HG02970 (cell line): ENCODE results near the gene RASA4.
"Not testable (repeated sequence)": the region's sequence is repeated elsewhere in the genome, so short reads cannot be mapped to it uniquely, and the experiment has no call there.

ENCODE experiments used
- ATAC-seq: cut with Tn5 transposase; IDR thresholded peaks from one replicate; pipeline ENCODE4 v1.9.1; 2021; ENCODE audit warnings: mild to moderate bottlenecking, moderate library complexity, moderate number of reproducible peaks; ENCODE audit not compliant: unreplicated experiment, low FRiP score

RASA4 gene

DNA sequence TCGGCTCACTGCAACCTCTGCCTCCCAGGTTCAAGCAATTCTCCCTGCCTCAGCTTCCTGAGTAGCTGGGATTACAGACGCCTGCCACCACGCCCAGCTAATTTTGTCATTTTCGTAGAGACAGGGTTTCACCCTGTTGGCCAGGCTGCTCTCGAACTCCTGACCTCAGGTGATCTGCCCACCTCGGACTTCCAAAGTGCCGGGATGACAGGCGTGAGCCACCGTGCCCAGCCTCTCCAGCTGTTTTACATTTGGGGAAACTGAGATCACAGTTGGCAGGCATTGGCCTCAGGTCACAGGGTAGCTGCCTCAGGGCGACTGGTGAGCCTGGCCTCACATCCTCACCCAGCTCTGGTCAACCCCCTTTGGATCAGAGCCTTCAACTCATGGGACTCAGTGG, 6.8 kb downstream of the RASA4 start:
- not testable (repeated sequence) for ATAC-seq

DNA sequence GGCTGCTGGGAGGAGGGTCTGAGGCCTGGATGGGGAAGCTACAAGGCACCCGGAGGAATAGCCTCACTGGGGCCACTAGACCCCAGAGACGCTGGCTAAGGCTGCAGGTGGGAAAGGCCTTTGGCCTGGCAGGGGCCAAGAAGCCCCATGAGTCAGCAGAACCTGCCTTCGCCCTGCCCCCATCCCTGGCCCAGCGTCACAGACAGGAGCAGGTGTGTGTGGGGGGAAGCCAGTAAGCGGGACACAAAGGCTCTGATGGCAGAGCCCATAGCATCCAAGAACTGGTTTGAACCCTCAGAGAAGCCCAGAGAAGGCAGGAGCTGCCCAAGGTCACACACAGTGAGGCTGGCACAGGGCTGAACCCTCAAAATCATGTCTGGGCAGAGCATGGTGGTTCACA, 9.7 kb downstream of the RASA4 start:
- not testable (repeated sequence) for ATAC-seq

DNA sequence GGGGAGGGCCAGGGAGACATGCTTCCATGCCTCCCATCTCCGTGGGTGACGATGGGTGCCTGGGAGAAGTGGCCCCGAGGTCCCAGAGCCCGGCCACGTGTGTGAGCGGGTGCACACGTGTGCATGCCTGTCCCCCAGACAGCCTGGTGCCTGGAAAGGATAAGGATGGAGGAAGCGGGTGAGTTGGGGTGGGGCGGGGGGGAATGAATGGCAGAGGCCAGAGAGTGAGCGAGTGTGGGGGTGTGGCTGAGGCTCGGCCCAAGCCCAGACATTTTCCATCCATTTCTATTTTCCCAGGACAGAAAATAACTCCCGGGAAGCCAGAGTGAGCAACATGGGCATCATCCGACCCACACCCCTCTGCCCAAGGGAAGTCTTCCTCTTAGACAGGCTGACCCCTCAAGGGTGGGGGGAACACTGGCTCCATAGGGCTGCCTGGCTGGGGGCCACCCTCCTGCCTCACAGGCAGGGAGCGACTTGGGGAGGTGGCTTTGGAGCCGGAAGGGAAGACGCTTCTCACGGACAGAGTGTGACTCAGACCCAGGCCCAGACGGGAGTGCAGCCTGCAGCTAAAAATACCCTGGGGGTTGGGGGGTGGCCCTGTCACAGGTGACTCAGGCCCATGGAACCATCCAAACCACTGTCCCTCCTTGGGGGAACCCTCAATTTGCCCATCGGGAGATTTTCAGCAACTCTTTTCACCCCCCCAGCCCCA, 12.0 kb downstream of the RASA4 start:
- ATAC-seq = not testable (repeated sequence)

DNA sequence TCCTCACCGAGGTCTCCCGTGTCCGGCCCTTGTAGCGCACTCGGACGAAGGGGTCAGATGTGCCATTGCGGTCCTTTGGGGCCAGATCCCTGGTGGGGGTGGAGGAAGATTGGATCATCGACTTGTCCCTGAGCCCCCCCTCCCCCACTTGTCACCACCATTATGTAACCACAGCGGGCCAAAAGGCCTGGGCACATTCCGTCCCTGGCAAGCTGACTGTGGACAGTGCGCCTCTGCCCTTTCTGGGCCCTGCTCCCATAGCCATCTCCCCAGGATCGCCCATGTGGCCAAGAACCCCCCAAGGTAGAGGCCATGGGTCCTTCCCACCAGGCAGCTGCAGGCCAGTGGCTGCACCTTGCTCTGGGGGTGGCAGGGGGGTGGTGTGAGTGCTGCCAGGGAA, 14.2 kb downstream of the RASA4 start:
- not testable (repeated sequence) for ATAC-seq

DNA sequence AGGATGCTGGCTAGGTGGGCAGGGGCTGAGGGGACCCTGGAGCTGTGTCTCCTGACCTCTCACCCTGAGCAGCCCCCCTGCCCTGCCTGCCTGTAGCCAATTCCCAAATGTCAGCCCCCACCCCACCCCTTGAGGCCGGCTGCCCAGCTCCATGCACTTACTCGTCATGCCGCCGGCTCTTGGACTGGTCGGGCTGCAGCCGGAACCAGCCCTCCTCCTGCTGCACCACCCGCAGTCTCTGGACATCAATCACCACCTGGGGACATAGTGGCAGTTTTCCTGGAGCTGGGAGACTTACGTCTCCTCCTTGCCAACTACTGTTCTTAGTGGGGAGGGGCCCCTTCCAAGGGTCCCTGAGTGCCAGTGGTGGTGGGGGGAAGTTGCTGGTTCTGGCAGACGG, 16.9 kb downstream of the RASA4 start:
- ATAC-seq = not testable (repeated sequence)

DNA sequence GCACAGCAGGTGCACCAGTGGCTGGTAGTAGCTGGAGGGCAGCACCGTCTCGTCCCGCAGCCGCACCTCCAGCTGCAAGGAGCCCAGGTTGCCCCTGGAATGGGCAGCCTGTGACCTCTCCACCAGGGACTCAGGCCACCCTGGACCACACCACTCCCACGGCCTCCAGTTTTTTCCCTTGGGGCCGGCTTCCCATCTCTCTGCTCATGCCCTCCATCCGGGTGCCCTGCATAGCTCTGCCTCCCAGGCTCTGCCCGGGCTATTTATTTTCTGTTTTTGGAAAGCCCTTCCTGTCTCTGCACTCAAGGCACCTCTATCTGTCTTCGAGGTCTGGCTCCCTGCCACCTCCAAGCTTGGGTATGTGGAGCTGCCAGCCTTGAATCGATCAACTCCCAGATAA, 20.5 kb downstream of the RASA4 start:
- ATAC-seq = not testable (repeated sequence)

DNA sequence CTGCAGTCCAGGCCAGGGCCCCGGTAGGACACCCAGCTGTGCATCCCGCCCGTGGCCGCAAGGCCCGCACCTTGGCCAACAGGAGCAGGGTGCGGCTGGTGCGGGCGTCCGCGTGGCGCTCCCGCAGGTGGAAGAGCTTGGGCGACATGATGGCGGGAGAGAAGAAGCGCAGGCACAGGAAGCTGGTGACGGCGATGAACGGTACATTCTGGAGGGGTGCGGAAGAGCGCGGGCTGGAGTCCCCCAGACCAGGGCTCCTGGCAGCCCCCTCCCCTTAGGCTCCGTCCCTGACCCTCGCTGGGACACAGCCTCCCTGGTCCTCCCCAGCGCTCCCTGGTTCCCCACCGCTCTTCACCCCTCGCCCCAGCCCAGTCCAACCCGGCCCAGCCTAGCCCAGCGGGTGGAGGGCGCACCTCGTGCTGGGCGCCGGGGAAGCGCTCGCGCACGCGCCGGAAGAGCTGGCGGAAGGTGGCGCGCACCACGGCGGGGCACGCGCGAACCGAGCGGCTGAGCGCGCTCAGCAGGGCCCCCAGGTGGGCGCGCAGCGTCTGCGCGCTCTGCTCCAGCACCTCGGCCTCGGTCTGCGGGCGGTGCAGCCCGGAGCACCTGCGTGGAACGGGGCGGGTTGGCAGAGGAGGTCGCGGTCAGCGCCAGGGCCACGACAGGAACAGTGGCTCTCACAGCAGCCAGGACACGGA, 22.8 kb downstream of the RASA4 start:
- ATAC-seq = peak; percentile 56

DNA sequence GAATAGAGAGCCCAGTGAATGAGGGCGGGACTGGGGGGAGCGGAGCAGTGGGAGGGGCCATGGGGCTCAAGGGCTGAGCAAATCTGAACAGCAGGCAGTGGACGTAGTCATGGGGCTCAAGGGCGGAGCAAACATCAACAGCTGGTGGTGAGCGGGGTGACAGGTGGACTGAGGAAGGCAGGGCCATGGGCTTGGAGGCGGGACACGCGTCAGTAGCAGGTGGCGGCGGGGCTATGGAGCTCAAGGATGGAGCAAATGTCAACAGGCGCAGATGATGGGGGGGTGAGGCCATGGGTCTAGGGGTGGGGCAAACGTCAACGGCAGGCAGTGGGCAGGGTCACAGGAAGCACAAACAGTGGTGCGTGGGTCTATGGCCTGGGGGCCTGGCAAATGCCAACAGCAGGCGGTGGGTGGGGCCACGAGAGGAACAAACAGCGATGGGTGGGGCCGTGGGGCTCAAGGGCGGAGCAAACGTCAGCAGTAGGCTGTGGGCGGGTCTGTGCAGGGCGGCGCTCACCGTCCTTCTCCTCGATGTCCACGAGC, 24.0 kb downstream of the RASA4 start:
- ATAC-seq = not testable (repeated sequence)

DNA sequence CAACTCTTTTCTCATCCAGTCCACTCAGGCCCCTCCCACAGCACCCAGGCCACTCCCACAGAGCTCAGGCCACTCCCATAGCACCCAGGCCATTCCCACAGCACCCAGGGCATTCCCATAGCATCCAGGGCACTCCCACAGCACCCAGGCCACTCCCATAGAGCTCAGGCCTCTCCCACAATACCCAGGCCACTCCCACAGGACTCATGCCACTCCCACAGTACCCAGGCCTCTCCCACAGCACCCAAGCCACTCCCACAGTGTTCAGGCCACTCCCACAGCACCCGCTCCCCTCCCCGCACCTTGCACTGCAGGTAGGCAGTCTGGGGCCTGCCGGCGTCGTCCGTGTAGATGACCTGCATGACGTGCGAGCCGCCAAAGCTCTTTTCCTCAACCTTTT, 26.7 kb downstream of the RASA4 start:
- ATAC-seq = not testable (repeated sequence)

DNA sequence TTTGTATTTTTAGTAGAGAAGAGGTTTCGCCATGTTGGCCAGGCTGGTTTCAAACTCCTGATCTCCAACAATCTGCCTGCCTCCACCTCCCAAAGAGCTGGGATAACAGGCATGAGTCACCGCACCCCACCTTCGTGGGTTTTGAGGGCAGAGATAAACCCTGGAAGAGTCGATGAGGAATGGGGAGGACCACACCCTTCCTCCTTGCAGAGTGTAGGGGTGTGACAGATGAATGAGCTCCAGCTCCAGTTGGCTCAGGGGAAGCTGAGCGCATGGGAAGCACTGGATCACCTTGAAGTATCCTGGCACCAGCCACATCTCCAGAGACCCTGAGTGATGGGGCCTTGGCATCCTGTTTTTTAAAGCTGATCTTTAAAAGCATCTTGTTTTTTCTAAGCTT, 33.1 kb downstream of the RASA4 start:
- not testable (repeated sequence) for ATAC-seq

DNA sequence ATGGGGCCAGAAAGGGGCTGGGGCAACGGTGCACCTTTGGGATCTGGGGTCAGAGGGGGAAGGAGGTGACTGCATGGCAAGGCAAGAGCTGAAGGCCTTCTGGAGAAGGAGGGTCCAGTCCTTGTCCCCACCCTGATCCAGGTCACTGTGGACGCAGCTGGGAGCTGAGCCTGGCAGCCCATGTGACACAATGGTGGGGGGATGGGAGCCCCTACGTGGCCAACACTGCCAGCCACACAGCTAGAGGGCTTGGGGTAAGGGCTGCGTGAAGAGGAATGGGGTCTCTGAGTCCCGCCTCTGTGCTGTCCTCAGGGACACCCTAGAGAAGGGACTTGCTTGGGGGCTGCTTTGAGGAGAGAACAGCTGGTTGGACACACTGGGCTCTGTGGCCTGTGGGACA, 34.8 kb downstream of the RASA4 start:
- not testable (repeated sequence) for ATAC-seq

DNA sequence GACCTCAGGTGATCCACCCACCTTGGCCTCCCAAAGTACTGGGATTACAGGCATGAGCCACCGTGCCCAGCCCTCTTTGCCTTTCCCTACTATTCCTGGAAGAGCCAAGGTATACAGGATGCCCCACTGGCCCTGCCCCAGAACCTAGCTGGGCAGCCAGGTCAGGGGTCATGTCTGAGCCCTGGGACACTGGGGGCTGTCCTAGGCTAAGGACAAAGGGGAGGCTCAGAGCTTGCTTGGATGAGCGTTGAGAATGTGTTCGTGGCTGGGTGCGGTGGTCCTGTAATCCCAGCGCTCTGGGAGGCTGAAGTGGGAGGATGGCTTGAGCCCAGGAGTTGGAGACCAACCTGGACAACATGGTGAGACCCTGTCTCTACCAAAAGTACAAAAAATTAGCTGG, 38.1 kb downstream of the RASA4 start:
- ATAC-seq = not testable (repeated sequence)

DNA sequence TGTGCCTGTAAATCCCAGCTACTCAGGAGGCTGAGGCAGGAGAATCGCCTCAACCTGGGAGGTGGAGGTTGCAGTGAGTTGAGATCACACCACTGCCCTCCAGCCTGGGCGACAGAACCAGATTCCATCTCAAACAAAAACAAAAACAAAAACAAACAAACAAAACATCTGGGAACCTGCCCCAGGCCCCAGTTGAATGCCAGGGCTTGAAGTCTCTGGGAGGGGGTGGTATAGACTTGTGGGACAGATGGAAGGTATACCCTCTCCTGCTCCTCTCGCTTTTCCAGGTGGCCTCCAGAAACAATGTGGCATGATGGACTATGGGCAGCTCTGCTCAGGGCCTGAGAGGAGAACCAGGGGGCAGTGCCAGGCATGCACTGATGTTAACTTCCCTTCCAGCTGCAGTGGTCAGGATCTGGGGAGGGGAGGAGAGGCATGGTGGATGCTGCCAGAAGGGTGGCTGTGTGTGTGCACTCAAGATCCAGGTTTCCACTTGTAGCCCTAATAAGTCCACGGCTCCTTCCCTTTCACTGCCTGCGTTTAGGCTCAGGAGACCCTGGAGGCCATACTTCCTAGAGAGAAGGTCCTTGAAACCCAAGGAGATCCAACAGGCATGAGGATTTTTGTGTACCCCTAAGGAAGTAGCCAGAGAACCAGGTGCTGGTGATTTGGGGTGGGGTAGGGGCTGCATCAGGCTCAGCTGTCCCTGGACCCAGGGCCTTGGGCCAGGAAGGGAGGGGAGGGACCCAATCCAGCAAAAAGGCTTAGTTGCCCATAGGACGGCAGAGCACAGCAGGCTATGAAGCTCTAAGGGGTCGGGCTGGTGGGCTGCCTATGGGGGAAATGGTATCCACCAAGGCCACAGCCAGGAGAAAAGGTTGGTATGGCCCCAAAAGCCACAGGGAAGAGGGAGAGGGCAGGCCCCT, 39.0 kb downstream of the RASA4 start:
- not testable (repeated sequence) for ATAC-seq

DNA sequence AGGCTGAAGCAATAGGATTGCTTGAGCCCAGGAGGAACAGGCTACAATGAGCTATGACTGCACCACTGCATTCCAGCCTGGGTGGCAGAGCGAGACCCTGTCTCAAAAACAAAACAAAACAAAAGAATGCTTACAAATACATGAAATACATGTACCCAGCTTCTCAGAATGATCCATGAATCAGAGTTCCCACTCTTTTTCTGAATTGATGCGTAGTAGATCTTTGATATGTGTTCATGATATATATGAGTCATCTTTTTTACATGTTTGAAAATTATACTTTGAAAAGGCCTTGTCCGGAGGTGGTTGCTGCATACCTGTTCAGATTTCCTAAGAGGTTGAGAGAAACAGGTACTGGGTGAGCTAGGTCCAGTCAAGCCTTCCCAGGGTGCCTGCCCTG, 40.2 kb downstream of the RASA4 start:
- not testable (repeated sequence) for ATAC-seq

DNA sequence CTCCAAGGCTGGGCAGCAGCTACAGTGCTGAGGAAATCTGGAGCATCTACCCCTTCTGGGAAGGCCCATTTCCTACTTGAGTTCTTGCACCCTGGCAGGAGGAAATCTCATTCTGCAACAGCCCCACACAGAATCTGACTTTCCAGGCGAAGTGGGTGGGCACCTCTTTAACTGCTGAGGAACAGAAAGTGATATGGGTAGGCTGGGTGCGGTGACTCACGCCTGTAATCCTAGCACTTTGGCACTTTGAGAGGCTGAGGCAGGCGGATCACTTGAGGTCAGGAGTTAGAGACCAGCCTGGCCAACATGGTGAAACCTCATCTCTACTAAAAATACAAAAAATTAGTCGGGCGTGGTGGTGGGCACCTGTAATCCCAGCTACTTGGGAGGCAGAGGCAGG, 41.9 kb downstream of the RASA4 start:
- not testable (repeated sequence) for ATAC-seq

DNA sequence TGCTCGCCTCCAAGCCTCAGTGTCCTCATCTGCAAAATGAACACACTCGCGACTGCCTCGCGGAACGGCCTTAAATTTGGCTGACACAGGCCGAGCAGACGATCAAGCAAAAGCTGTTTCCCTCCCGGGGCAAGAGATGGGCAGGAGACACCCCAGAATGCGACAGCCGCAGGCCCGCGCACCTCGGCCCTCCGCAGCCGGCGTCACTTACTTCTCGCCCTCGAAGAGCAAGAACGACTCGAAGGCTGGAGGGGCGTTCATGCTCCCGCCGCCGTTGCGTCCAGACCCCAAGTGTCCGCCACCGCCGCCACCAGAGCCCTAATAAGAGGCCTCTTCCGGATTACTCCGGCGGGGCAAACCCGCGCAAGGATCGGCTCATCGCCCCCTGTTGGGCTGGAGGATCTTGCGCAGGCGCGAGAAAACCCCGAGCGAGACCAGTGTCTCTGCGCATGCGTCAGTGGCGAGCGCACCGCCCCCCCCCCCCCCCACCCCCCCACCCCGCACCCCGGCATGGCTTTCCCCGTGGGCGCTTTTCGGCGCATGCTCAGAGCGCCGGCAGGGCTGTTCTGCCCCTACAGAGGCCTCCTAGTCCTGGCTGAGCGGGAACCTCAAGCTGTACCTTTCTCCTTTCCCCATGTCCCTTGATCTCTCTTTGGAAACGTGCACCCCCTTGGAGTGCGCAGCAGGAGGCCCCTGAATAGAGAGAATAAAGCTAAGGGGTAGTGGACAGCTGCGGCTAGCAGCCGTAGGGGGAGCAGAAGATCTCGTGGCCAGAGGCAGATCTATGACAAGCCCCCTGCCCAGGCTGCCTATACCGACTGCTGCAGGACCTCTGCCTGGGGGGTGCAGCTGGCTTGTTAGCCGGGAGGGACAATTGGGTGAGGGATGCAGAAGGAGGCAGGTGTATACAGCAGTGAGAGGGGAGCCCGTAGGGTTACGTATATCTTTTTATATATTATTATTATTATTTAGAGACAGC, 44.0 kb downstream of the RASA4 start, which contains the start of gene POLR2J3:
Gene POLR2J3, minus strand, starts transcription at position 323 of the 979 bp plus-strand sequence. Its CDS starts 62 bp downstream, at position 261.
- ATAC-seq = peak; percentile 95

DNA sequence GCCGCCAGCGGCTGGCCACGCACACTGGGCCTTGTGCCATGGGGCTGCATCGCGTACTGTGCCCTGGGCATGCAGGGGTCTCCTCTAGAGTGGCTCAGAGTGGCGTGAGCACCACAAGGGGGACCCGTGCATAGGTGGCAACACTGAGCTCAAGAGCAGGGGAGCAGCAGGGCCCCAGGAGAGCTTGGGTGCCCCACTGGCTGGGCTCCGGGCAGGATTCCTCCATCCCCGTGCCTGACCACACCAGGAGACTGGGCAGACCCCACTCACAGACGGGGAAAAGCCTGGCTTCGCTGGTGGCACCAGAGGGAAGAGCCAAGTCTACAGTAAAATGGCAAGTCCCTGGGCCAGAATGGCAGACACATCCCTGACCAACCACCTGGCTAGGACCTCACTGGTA, 47.9 kb downstream of the RASA4 start:
- not testable (repeated sequence) for ATAC-seq

DNA sequence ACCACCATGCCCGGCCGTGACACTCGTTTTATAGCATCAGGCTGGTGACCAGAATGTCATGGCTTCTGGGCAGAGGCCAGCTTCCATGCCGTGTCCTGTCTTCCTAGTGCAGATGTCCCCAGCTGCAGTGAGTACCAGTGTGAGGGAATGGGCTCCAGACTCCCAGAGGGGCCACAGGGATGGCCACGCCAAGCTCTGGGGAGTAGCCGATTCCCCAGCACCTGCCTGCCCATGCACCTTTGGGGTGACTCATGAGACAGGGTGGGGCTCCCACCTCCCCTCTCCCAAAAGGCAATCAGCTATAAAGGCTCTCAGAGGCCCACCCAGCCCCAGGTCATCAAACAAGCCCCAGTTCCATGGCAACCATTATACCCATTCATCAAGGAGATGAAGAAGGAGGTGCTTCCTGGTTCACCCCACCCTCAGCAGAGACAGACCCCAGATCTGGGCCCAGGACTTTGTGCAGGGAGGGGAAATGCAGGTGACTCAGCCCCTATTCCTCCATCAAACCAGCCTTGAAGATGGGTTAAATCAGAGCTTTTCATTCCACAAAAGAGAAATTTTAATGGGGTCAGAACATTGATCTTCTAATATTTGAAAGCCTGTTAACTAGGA, 65.6 kb downstream of the RASA4 start, which contains the start of gene SPDYE2:
Gene SPDYE2, plus strand, starts transcription at position 419 of the 615 bp plus-strand sequence. CDS start 2,030 bp downstream, outside the sequence.
- ATAC-seq = not testable (repeated sequence)

DNA sequence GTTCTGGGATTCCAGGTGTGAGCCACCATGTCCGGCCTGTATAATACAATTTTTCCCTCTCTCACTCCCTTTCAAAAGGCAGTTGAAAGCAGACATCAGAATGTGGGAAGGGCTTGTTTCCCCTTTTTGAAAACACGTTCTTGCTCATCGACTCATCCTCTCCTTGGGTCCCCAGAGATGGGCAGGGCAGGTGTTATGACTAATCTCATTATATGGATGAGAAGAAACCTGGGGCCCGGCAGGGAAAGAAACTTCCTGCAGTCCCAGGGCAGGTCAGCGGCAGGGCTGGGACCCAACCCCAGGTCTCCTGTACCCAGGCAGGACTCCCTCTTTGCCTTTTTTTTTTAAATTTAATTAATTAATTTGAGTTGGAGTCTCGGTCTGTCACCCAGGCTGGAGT, 70.2 kb downstream of the RASA4 start:
- not testable (repeated sequence) for ATAC-seq
